Hematopoietic multipotent progenitor cell treated with erythropoietin and hydrocortisone succinate and interleukin-3 and kit ligand, for 4 days (in vitro differentiated cells): Measurements from ENCODE around the gene KRT2.
A peak's percentile ranks its signal among the peaks of the same experiment; 100 is the strongest.

Experiments used
- DNase-seq: peaks from one replicate; pipeline ENCODE4 v3.0.0-alpha.2; 2015

KRT2 gene

DNA sequence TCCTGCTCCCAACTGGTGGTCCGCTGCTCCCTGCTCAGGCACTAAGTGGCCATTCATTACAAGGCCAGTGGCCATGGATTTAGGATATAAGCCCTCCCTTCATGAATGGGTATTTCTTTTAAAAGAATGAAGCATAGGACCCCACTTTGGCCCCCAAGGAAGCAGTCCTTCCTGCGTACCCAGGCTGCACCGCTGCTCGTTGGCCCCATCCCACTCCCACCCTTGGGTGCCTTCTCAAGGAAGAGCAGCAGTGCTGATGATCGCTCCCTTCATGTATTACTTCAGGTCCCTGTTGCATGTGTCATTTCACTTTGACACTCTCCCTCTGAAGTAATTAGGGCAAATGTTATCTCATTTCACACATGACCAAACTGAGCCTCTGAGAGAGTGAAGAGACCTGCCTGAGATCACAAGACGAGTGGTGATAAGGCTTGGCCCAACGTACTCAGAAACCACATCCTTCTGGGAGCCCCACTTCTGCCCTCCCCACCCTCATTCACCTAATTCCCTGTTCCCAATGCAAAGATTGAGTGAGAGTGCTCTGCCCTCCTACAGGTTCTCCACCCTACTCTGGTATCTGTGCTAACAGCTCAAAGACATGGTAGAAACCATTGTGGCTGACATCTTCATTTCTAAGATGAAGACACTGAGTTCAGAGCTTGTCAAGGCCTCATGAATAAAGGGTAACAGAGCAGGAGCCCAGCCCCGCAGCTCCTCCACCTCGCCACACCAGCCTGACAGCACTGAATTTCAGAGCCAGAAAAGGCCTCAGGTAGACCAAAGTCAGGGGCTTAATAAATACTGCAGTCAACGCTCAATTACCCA, 10.3 kb upstream of the KRT2 start:
- peak; percentile 97 for DNase-seq

DNA sequence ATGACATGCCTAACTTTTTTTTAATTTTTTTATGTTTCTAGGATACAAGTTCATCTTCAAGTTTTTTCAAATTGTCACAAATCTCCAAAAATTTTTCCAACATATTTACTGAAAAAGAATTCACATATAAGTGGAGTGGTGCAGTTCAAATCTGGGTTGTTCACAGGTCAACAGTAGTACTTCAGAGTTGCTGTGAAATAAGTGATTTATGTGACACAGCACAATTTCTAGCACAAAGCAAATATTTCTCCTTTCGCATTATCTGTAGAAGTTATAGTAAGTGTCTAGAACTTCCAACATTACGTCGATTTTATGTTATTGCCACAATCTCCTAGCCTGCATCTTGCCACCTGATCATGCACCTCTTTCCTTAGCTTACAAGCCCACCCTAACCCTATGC, 9.7 kb upstream of the KRT2 start:
- no peak for DNase-seq

DNA sequence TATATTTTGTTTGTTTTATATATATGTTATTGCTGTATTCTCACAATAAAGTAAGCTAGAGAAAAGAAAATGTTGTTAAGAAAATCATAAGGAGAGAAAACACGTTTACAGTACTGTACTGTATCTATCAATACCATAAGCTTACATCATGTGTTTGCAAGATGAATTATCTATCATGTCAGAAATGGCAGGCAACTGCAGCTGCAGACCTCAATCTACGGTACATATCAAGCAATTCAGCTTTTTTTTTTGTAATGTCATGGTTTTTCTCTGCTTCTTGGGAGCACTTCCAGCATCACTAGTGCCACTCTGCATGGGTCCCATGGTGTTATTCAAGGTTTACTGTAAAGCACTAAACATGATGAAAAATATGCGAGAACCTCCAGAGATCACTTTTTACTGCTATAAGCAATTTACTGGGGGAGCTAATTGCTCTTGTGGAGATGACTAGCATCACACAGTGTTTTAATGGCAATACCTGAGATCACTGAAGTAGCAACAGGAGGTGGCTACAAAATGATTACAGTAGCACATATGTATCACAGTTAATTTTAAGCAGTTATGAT, 9.0 kb upstream of the KRT2 start:
- DNase-seq: peak; percentile 64

DNA sequence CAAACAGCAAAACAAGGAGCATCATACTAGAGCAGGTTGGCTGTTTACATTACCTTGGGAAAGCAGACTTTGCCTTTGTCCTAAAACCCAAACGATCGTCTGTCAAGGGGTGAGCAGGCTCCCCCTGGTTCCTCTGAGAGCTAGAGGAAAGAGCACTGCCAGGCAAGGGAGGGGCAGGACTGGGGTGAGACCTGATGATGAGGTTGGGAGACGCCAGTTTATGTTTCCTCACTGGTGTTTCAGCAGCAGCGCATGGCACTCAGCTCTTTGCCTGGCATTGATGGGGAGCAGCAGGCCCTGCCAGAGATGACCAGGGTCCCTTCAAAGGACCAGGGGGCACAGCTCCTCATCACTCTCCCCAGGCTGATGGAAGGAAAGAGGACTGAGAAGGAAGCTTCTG, 7.9 kb upstream of the KRT2 start:
- DNase-seq: no peak

DNA sequence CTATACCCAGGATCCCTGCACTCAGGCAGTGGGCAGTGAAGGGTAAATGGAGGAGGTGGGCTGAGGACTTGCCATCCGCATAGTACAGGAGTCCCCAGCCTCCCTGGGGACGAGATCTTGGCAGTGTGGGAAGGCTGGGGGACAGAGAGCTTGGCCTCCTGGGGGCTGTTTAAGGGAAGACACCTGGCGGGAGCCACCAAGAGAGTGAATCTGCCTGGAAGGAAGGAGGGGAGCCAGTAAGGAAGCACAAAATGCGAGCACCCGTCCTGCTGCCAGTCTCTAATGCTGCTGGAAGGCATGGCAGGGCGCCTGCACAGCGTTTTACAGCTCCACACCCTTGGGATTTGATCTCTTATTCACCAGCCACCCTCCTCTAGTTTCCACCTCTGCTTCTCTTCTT, 7.4 kb upstream of the KRT2 start:
- no peak for DNase-seq

DNA sequence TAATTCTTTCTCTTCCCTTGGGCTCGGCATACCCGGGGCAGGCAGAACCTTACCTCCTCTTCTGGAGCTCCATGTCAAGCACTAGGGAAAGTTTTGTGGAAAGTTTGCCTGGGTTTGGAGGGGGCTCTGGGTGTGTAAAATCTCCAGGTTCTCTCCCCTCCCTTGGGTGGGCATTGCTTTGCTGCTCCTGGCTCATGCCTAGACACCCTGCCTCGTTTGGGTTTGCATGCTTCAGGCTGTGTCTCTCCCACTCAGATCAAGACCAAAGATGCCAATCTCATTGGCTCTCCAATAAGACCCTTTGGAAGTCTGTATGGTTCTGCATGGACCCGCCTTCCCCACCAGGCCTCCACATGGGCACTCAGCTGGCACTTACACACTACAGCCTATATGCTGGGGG, 6.2 kb upstream of the KRT2 start:
- no peak for DNase-seq

DNA sequence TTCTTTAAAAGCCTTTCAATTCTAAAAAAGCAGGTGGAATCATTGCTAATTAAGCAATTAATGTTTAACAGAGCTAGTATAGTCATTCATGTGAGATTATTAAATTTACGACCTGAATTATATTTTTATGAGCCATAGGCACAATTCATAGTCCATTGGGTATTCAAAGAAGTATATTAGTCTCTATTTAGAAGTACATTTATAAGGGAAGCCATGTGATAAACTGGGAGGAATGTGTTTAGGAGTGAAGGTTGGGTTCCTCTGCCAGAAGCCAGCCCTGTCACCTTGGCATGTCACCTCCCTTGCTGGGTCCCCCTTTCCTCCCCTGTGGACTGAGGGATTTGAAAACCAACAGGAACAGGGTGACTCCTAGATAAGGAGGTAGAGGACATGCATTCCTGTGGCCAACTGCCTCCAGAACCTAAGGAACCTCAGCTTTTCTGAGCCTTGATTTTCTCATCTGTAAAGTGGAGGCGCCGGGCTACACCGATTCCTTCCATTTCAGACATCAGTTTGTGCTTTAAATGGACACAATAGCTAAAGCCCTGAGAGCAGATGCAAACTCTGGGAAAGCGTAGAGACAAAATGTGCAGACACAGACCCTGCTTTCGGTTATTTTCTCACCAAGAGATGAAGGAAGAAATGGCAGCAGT, 5.4 kb upstream of the KRT2 start:
- no peak for DNase-seq

DNA sequence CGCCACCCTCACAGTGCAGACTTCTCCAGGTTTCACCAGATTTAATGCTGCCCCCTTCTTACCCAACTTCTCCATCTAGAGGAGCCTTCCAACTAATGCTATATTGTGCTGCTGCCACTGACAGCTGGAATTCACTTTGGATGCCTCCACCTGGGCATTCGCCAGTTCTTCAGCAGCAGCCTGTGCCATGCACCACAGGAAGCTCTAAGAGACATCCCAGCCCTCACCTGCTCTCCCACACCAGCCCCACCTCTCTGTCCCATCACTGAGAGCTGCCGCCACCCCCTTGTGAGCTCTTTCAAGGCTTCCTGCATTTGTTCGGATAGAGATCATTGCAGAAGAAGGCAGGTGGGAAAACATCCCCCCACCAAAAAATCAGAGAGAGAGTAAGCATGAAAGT, 4.6 kb upstream of the KRT2 start:
- no peak for DNase-seq

DNA sequence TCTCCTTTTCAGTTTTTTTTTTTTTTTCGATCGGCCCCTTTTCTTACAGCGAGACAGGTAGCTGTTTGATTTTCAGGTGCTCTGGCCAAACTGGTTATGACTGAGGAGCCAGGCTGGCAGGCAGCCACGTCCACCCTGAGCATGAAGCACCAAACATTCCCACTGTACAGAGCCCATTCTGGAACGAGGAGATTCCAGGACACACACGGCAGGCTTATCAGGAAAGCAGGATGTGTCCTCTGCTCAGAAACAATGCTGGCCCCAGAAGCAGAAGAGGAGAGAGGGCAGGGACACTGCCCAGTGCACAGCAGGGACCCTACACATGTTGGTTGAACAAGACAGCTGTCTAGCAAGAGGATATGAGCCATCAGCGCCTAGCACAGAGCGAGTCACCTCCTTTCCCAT, 3.7 kb upstream of the KRT2 start:
- no peak for DNase-seq

DNA sequence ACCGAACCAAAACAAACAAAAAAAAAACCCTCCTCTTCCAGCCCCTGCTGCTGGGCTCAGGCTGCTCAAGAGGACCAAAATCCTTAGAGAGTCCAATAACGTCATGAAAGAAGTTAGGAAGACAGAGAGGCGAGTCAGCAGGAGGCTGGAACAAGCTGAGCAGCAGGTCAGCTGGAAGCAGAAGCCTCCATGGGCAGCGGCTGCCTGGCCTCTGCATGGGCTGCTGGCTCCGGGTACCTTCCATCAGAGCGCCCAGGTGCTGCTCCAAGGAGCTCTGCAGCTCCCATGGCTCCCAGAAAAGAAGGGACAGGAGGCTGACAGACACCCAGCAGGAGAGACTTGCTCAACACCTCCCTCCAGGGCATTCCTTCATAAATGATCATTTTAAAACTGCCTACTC, 3.2 kb upstream of the KRT2 start:
- DNase-seq: no peak

DNA sequence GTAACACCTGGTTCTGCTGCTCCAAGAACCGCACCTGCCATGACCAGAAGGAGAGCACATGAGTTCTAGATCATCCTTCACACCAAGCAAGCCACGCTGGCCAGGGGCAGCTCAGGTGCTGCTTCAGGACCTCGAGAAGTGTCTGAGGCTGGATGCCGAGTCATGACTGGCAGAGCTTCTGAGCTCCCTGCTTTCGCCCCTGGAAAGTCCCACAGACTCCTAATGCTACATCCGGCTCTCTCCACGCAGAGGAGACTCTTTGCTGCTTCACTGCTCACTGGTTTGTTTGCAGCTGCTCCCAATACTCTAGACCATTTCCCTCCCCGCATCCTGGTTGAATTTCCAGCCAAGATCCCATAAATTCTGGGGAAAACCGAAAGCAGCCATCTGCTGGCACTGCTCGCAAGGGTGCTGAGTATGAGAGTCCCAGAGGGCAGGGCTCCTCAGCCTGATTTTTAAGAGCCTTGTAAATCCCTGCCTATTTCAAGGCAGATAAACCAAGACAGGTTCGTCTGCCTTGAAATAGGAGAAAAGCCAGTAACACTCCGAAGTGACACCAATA, 1.4 kb downstream of the KRT2 start:
- no peak for DNase-seq

DNA sequence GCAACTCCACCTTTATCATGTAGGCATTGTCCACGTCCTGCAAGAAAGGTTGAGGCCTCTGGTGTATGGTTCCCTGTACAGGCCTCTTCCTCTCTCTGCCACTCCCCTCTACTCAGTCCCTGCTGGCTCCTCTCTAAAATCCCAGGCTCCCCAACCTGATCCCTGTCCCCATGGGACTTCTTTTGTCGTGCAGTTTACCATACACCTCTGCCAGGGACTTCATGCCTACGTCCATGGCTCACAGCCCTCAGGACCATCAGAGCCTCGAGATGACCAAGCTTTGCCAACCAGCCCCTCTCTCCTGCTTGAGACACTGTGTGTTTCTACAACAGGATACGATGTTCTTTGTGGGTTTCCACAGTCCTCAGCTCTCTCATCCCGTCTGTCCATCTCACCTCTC, 2.9 kb downstream of the KRT2 start:
- no peak for DNase-seq

DNA sequence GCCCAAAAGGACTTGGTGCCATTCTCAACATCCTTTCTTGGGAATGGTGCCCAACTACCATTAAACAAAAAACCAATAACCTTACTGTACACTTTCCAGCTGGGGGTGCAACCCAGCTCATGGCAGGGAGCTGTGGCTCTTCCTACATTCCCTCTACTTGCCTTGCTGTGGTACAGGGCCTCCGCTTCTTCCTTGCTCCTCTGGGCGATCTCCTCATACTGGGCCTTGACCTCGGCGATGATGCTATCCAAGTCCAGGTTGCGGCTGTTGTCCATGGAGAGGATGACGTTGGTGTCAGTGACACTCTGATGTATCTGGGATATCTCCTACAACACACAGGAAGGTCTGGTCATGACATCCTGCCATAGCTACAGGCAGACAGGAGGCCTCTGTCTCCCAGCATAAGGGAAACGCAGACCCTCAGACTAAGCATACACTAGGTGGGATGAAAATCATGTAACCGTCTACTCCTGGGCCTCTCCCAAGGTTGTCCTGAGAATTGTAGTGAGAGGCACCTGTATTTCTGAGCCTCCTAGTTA, 3.9 kb downstream of the KRT2 start:
- DNase-seq: no peak

DNA sequence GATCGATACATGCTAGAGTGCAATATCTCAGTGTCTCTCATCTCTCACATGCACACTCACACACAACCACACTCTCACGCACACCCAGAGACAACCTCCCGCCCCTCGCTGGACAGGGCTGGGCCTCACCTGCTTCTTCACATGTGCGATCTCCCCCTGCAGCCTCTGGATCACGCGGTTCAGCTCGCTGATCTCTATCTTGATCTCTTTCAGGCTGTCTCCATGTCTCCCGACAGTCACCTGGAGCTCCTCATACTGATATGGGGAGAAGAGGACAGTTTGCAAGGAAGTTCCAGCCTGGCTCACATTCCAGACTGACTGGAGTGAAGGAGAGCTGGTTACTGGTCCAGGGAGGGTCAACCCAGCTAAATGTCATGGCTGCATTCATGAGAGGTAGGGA, 4.4 kb downstream of the KRT2 start:
- no peak for DNase-seq

DNA sequence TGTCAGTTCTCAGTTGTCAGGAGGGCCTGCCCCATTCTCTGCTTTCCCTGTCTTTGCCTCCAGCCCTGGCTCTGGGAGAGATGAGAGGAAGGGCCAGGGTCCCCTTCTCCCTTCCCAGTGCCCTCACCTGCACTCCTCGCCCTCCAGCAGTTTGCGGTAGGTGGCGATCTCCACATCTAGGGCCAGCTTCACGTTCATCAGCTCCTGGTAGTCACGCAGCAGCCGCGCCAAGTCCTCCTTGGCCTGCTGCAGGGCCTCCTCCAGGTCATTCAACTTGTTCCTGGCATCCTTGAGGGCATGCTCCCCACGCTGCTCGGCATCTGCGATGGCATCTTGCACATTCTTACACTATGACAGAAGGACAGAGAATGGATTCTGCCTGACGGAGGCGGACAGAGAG, 5.4 kb downstream of the KRT2 start:
- DNase-seq: no peak

DNA sequence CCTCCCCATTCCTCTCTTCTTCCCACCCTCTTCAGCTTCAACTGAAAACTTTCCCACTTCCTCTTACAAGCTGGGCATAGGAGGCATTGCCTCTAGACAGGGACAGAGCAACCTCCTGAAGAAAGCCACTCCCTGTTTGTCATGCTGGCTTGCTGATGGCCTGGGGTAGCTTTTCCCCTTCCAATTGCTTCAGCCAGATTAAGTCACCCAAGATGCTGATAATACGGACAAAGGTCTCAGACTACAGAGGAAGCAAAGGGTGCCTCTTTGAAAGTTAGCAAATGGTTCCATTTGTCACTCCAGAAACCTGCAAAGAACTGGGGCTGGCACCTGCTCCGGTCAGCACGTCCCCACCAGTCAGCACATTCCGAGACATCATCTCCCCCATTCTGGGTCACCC, 6.0 kb downstream of the KRT2 start:
- peak; percentile 53 for DNase-seq

DNA sequence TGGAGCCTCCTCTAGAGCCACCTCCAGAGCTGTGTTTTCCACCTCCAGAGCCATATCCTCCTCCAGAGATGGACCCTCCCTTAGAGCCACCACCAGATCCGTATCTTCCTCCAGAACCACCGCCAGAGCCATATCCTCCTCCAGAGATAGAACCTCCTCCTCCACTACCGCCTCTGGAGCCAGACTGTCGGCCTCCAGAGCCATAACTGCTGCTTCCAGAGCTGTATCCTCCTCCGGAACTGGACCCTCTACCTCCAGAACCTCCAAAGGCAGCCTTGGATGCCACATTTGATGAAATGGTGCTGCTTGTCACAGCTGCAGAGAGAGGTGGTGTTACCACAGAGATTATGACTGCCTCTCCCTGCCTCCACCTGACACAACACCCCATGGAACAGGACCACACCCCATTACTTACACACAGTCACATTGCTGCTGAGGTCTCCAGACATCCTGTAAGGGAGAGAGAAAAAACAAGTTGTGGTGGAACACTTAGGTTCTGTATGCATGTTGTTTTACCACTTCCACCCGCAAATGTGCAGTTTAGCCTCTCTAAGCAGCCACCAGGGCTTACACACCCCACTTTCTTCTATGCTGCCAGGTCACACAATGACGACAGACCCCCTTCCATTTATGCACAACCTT, 6.8 kb downstream of the KRT2 start:
- DNase-seq: peak; percentile 74

DNA sequence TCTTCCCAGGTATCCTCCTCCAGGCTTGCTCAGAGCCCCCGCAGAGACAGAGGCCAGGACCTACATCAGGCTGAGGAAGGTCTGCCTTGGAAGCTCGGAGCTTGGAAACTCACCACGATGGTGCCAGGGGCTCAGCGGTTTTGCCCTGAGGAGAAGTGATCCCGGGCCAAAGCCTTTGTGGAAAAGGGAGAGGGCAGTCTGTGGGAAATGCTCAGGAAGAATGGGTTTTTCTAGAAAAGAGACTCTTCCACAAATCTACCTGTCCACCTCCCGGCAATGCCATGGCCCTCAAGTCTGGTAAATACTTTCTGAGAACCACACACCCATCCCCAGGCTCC, 8.0 kb downstream of the KRT2 start:
- DNase-seq: no peak

DNA sequence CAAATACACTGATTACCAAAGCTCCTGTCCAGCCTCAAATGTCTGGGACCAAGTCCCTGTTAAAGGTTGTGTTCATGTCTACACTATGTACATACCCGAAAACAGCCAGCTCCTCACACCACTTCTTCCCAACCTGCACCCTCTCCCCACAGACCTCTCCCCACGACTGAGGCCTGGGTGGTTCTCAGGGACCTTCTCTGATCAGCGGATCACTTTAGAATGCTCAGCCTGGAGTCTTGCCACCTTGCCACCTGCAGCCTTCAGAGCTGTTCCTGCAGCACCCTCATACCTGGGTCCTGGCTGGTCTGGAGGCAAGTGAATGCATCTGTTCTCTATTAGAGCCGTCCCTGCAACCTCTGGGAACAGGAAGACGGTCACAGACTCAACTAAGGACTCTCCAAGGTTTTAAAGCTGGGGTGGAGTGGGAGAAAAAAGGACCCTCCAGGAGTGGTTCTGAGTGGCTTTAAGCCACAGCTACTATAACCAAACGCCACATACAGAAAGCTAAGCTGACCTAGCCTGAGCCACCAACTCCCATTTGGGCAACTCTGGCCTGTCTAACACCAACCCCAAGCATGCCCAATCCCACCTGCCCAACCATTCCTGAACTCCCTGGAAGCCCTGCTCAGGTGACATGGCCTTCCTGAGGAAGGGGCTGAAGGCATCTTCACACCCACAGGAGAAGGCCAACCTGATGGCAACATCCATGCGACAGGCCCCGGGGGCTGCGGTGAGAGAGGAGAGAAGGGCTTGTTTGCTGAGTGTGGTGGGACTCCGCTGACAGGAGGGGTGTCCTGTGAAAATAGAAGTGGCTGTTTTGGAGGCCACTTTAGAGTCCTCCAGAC, 8.6 kb downstream of the KRT2 start:
- DNase-seq: no peak

DNA sequence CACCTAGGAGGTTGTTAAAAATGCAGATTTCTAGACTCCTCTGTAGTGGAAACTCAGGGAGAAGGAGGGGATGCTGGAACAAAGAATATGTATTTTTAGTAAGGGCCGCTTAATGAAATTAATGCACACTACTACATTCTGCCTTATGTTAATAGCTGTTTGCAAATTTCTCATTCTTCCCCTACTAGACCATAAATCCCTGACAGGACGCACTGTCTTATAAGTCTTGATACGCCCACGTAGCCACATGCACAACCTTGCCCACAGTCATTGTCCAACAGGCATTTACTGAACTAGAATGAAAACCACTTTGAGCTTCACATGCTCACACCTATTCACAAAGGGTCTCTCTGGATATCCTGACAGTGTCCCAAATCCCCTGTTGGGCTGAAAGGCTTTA, 10.5 kb downstream of the KRT2 start:
- DNase-seq: no peak

DNA sequence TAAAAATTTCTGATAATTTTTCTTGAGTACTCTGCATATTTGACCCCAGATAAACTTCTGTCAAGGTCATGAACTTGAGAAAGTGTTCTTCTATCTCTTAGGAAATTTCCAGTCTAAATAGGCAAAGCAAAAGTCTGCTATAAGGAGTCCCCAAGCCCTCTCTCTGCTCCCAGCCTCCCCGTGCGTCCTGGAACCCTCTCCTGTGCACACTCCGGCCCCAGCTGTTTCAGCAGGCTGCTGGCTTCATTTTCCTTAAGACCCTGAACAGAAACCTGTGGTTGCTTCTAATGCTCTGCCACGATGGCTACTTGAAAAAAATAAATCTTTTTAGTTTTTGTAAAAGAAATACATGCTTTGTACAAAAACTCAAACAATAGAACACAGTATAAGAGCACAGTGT, 14.7 kb downstream of the KRT2 start:
- DNase-seq: no peak

DNA sequence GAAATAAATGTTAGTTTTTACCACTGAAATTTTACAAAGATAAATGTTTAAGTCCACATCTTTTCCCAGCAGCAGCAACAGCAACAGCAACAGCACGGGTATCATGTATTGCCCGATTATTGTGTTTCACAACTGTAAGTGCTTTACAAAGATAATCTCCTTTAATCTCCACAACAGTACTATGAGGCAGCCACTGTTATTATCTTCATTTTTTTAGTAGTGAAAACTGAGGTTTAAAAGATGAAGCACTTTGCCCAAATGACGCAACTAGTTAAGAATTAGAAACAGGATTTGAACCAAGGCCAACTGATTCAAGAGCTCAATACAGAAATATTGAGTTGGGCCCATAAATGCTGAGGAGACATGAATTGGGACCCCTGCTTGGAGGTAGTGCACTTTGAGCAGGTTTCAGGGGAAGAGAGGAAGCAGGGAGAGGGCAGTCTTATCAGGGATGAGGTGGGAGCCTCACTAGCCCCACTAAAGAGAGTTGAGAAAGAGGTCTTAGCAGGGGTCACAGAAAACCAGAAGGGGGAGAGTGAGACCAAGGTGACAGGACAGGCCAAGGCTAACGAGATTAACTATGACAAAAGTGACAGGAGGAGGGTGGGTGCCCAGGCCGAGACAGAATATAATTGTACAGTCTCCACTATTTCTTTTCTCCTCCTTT, 15.3 kb downstream of the KRT2 start:
- peak; percentile 28 for DNase-seq
